HepG2 (cell line): ENCODE measurements around the gene PHKA2. TPM values are rescaled to one million over a fixed set of nuclear protein-coding genes. Genes with fewer than 3 reads are reported as not detected.

ENCODE experiments used
- ATAC-seq: fragments of 200-7000 bp; cut with Tn5 transposase; 3 replicates; pipeline ENCODE4 v1.9.1; 2020; ENCODE audit warnings: mild to moderate bottlenecking, moderate library complexity
- BruUV-seq: library from RNA; stranded (reverse); fragments of 400-500 nt; replicated peaks from 2 replicates; lab custom pipeline; 2021; lab: Mats Ljungman, UMichigan
- CTCF ChIA-PET: fragments of 300-600 bp; formaldehyde crosslinking; extraction: SDS; loops from one replicate; lab custom pipeline; 2021; ENCODE audit warnings: low total read pairs, inconsistent platforms, low intra/inter-chr PET ratio; lab: Yijun Ruan, JAX
- POLR2A ChIA-PET: fragments of 350-600 bp; sonication (Branson Sonifier 250); formaldehyde crosslinking; loops from one replicate; lab custom pipeline; 2020; ENCODE audit warnings: antibody characterized with exemption, inconsistent platforms; lab: Yijun Ruan, JAX
- DNase-seq: peaks from one replicate; pipeline ENCODE4 v3.0.0-alpha.2; 2015; ENCODE audit warnings: low spot score
- FAIRE-seq: peaks from 3 replicates; lab custom pipeline; 2011; peaks lifted over from hg19 to GRCh38; lab: Jason Lieb, UNC
- H2AFZ ChIP-seq: one replicate; pipeline ENCODE4 v1.6.1; 2011; ENCODE audit warnings: low read length, inconsistent platforms
- H3K27ac ChIP-seq: fragments of 300-600 bp; 3 replicates; pipeline ENCODE4 v1.8.0; 2011; ENCODE audit warnings: mixed run types, mild to moderate bottlenecking, mixed read lengths, low read length, inconsistent platforms; ENCODE audit not compliant: insufficient read depth; ENCODE audit errors: extremely low read length
- H3K27me3 ChIP-seq, 2 experiments: fragments of 200-600 bp in 1 of 2; 2 replicates in 1 of 2; 3 replicates in 1 of 2; pipeline versions ENCODE4 v1.6.0 to v1.8.0; 2011; ENCODE audit warnings: low read length in 2 of 2, mild to moderate bottlenecking in 2 of 2, moderate library complexity in 2 of 2, inconsistent platforms in 1 of 2; ENCODE audit not compliant: insufficient read depth in 2 of 2, control insufficient read depth in 1 of 2
- H3K36me3 ChIP-seq, 2 experiments: fragments of 200-600 bp in 1 of 2; replicated peaks in 1 of 2; 2 replicates in 1 of 2; 3 replicates in 1 of 2; pipeline versions ENCODE4 v1.5.1 to v1.8.0; 2011; ENCODE audit warnings: low read length in 2 of 2, inconsistent platforms in 1 of 2; ENCODE audit not compliant: insufficient read depth in 2 of 2, control insufficient read depth in 1 of 2
- H3K4me1 ChIP-seq: 2 replicates; pipeline ENCODE4 v1.5.1; 2012; ENCODE audit warnings: low read length, inconsistent platforms; ENCODE audit not compliant: insufficient read depth
- H3K4me2 ChIP-seq: 2 replicates; pipeline ENCODE4 v1.6.0; 2011; ENCODE audit warnings: low read depth, low read length, inconsistent platforms
- H3K4me3 ChIP-seq, 3 experiments: fragments of 200-600 bp in 1 of 3; sonication (generic), shearing (Covaris generic) in 1 of 3; replicated peaks in 1 of 3; 2 replicates each; pipeline ENCODE4 v1.5.1; 2011 to 2016; ENCODE audit warnings: low read length in 3 of 3, inconsistent platforms in 2 of 3, low read depth in 2 of 3, mild to moderate bottlenecking in 2 of 3, control low read depth in 1 of 3, mixed read lengths in 1 of 3; ENCODE audit not compliant: insufficient read depth in 1 of 3
- H3K79me2 ChIP-seq: one replicate; pipeline ENCODE4 v1.6.1; 2011; ENCODE audit warnings: low read length, inconsistent platforms; ENCODE audit not compliant: insufficient read depth
- H3K9ac ChIP-seq: 2 replicates; pipeline ENCODE4 v1.6.0; 2011; ENCODE audit warnings: mild to moderate bottlenecking, low read depth, low read length, inconsistent platforms; ENCODE audit not compliant: insufficient read depth
- H3K9me3 ChIP-seq: 2 replicates; pipeline ENCODE4 v1.5.1; 2012; ENCODE audit warnings: mild to moderate bottlenecking, low read length
- H4K20me1 ChIP-seq: 2 replicates; pipeline ENCODE4 v1.6.0; 2011; ENCODE audit warnings: inconsistent platforms, mild to moderate bottlenecking, low read length, moderate library complexity; ENCODE audit not compliant: insufficient read depth
- CAMTA2 ChIP-seq: sonication (generic); formaldehyde crosslinking; IDR thresholded peaks from 2 replicates; pipeline ENCODE4 v1.4.0; 2020; ENCODE audit warnings: mild to moderate bottlenecking, missing genetic modification reagents, borderline replicate concordance
- GZF1 ChIP-seq: sonication (generic); formaldehyde crosslinking; IDR thresholded peaks from 2 replicates; pipeline ENCODE4 v1.5.1; 2020; ENCODE audit warnings: mild to moderate bottlenecking, missing genetic modification reagents
- NAIF1 ChIP-seq: sonication (generic); formaldehyde crosslinking; IDR thresholded peaks from 2 replicates; pipeline ENCODE4 v1.5.0; 2020; ENCODE audit warnings: mild to moderate bottlenecking, missing genetic modification reagents, borderline replicate concordance
- NCOA2 ChIP-seq: sonication (generic); formaldehyde crosslinking; IDR thresholded peaks from 2 replicates; pipeline ENCODE4 v1.8.0; 2022; ENCODE audit warnings: inconsistent platforms
- SAP130 ChIP-seq: IDR thresholded peaks from 2 replicates; pipeline ENCODE4 v1.6.1; 2016; ENCODE audit warnings: low read depth
- SMAD1 ChIP-seq: sonication (generic); formaldehyde crosslinking; IDR thresholded peaks from 2 replicates; pipeline ENCODE4 v1.4.0; 2020; ENCODE audit warnings: missing genetic modification reagents, low read depth, mild to moderate bottlenecking, borderline replicate concordance
- ZNF790 ChIP-seq: sonication (generic); formaldehyde crosslinking; IDR thresholded peaks from 2 replicates; pipeline ENCODE4 v1.8.0; 2022; ENCODE audit warnings: missing genetic modification reagents, mild to moderate bottlenecking, borderline replicate concordance
- ZSCAN21 ChIP-seq: sonication (generic); formaldehyde crosslinking; IDR thresholded peaks from 2 replicates; pipeline ENCODE4 v1.8.0; 2022; ENCODE audit warnings: mild to moderate bottlenecking, missing genetic modification reagents, moderate library complexity, borderline replicate concordance
- WGBS: methylation state at CpG from one replicate; pipeline ENCODE4 v1.1.6; 2017; ENCODE audit warnings: low lambda C conversion rate; 5-methylcytosine and 5-hydroxymethylcytosine counted together
- in situ Hi-C: cut with HindIII; loops from 2 replicates; pipeline ENCODE4 v1.10.0; 2017; ENCODE audit warnings: low pct_unique_long_range_greater_than_20kb; ENCODE audit not compliant: extremely low pct_ligation_motif_present
- intact Hi-C: fragments of 100-400 bp; cut with micrococcal nuclease; formaldehyde crosslinking; loops from one replicate; pipeline ENCODE4 v1.10.0; 2022; ENCODE audit not compliant: unreplicated experiment
- polyA plus RNA-seq, 8 experiments: library from polyadenylated mRNA; depleted of rRNA in 3 of 8; stranded (reverse) in 7 of 8; unstranded in 1 of 8; fragments of >200 nt; fragmentation: Illumina TruSeq in 4 of 8; extraction: Trizol in 4 of 8; gene quantifications; 2 replicates each; pipeline versions ENCODE4 v1.2.1 to v1.2.3, GENCODE V29; 2011 to 2016; ENCODE audit warnings: low read depth in 4 of 8, missing spikeins in 1 of 8, mixed read lengths in 1 of 8; ENCODE audit not compliant: insufficient read depth in 1 of 8
- total RNA-seq, 5 experiments: library from RNA; depleted of rRNA; stranded (reverse); fragments of >200 nt; fragmentation: Illumina TruSeq; extraction: Trizol; gene quantifications; 2 replicates each; pipeline ENCODE4 v1.2.3, GENCODE V29; 2016; ENCODE audit warnings: low read depth in 1 of 5
- TF ChIP-seq, protein P1 (sequence below): sonication (generic); formaldehyde crosslinking; IDR thresholded peaks from 2 replicates; pipeline ENCODE4 v1.4.0; 2020; ENCODE audit warnings: missing genetic modification reagents

Gene PHKA2
- total and polyA plus RNA-seq, 2 of the 13 experiments (the other 11 are each of a cell fraction or from before 2014, with no cell fraction given), result 20.5 to 273 TPM

DNA sequence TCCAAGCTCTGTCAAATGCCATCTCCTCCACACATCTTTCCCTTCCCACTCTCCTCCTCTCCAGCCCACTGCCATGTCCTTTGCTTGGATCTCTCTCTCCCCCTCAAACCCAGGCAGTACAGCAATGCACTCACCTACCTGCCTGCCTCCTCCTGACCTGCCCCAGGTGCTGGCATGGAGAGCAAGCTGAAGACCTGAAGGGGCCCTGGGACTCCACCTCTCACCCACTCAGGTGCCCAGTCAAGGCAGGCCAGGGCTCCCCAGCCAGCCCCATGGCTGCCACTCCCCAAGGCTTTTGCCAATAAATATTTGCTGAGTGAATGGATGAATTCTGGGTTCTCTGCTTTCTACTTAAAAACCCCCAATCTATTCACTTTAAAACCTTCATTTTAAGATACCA, 12.6 kb upstream of the PHKA2 start:
- ATAC-seq (no peak), FAIRE-seq (no peak), DNase-seq (no peak)
- Histone ChIP-seq H3K9me3 (no peaks in the 10 kb centered on the region), H4K20me1 (no peaks in the 10 kb centered on the region), H3K9ac (no peak overlapping the region), H3K36me3 (no peaks in the 10 kb centered on the region), H3K27me3 (no peaks in the 10 kb centered on the region), H3K27ac (no peak overlapping the region), H2AFZ (no peak overlapping the region), H3K4me2 (no peak overlapping the region), H3K4me3 (no peak overlapping the region), H3K79me2 (no peaks in the 10 kb centered on the region), H3K4me1 (peaks cover 7% of the 10 kb centered on the region)
- in situ Hi-C loops, result no loop called here
- no TSS peak for BruUV-seq
- POLR2A ChIA-PET, result no interaction called here
- TF ChIP-seq GZF1 (CRISPR knock-in tag) (no peak), SMAD1 (CRISPR knock-in tag) (no peak), NAIF1 (CRISPR knock-in tag) (no peak), ZSCAN21 (no peak)
- TF ChIP-seq, protein P1, sequence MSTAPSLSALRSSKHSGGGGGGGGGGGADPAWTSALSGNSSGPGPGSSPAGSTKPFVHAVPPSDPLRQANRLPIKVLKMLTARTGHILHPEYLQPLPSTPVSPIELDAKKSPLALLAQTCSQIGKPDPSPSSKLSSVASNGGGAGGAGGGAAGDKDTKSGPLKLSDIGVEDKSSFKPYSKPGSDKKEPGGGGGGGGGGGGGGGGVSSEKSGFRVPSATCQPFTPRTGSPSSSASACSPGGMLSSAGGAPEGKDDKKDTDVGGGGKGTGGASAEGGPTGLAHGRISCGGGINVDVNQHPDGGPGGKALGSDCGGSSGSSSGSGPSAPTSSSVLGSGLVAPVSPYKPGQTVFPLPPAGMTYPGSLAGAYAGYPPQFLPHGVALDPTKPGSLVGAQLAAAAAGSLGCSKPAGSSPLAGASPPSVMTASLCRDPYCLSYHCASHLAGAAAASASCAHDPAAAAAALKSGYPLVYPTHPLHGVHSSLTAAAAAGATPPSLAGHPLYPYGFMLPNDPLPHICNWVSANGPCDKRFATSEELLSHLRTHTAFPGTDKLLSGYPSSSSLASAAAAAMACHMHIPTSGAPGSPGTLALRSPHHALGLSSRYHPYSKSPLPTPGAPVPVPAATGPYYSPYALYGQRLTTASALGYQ (CRISPR knock-in tag), result no peak
- intact Hi-C loops, result no loop called here
- CTCF ChIA-PET, result no interaction called here

DNA sequence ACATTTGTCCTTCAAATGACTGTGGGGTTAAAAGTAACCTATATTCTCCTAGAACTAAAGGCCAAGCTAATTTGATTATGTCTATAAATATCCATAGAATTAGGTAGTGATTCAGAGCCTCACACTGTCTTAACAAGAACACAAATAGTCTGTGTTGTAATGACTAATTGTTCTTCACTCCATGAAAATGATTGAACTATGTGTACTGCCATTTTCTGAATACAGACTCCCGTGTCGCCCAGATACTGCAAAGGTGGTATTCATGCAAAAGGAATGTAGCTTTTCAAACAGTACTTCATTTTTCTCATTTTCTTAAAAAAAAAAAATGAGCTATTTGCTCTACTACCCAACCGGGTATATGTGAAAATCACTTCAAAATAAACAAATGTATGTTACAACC, 11.3 kb upstream of the PHKA2 start:
- Histone ChIP-seq H3K4me2 (no peak overlapping the region), H3K27ac (no peak overlapping the region), H3K9me3 (no peaks in the 10 kb centered on the region), H3K4me3 (no peak overlapping the region), H3K27me3 (no peaks in the 10 kb centered on the region), H4K20me1 (no peaks in the 10 kb centered on the region), H3K79me2 (no peaks in the 10 kb centered on the region), H3K9ac (no peak overlapping the region), H3K36me3 (no peaks in the 10 kb centered on the region)
- BruUV-seq, result no TSS peak
- ATAC-seq (no peak), DNase-seq (peak; percentile 47)
- POLR2A ChIA-PET, result interaction anchor here (1.1 to 2.0 kb wide), 2 partner anchors 10 to 12 kb away, joined by 6 to 7 read pairs; partner anchors contain the start of gene PHKA2
- 45% methylated on average over 3 of the region's 3 CpGs for WGBS
- intact Hi-C loops (no loop called here), in situ Hi-C loops (no loop called here)
- no peak for TF ChIP-seq CAMTA2
- TF ChIP-seq NCOA2 (CRISPR knock-in tag), result no peak
- no peak for TF ChIP-seq SAP130
- TF ChIP-seq ZNF790, result no peak
- TF ChIP-seq, all 625 proteins: peak for 0
- Histone ChIP-seq H2AFZ (no peak overlapping the region), H3K4me1 (peaks cover 7% of the 10 kb centered on the region)
- FAIRE-seq, result no peak
- CTCF ChIA-PET, result no interaction called here
